ENCODE measurements around the gene COMP.

Gene COMP

GRCh38 chr19:18774107-18774506 lies 17.0 kb downstream of the COMP start:
- no peak for DNase-seq
- in situ Hi-C loops (cut with HindIII; ENCODE audit: low pct_ligation_motif_present, low pct_unique_long_range_greater_than_20kb, low sequenced_read_pairs): no loop called here

- in situ Hi-C loops (cut with HindIII; ENCODE audit: low pct_ligation_motif_present, low pct_unique_long_range_greater_than_20kb, low sequenced_read_pairs): no loop called here
- no peak for DNase-seq
Observed at GRCh38 chr19:18773682-18774081, 17.4 kb downstream of the COMP start.

GRCh38 chr19:18772620-18773587 lies 18.2 kb downstream of the COMP start:
- DNase-seq: no peak
- in situ Hi-C loops (cut with HindIII; ENCODE audit: low pct_ligation_motif_present, low pct_unique_long_range_greater_than_20kb, low sequenced_read_pairs): no loop called here

- no peak for DNase-seq
- in situ Hi-C loops (cut with HindIII; ENCODE audit: low pct_ligation_motif_present, low pct_unique_long_range_greater_than_20kb, low sequenced_read_pairs): no loop called here
Observed at GRCh38 chr19:18771328-18772242, 19.5 kb downstream of the COMP start.

- DNase-seq: no peak
- in situ Hi-C loops (cut with HindIII; ENCODE audit: low pct_ligation_motif_present, low pct_unique_long_range_greater_than_20kb, low sequenced_read_pairs): no loop called here
Observed at GRCh38 chr19:18770663-18771327, 20.3 kb downstream of the COMP start.

GRCh38 chr19:18769989-18770528 lies 21.0 kb downstream of the COMP start:
- in situ Hi-C loops (cut with HindIII; ENCODE audit: low pct_ligation_motif_present, low pct_unique_long_range_greater_than_20kb, low sequenced_read_pairs): no loop called here
- DNase-seq: no peak

GRCh38 chr19:18768997-18769891 lies 21.9 kb downstream of the COMP start:
- DNase-seq: no peak
- in situ Hi-C loops (cut with HindIII; ENCODE audit: low pct_ligation_motif_present, low pct_unique_long_range_greater_than_20kb, low sequenced_read_pairs): no loop called here

GRCh38 chr19:18768046-18768771 lies 22.9 kb downstream of the COMP start:
- no peak for DNase-seq
- in situ Hi-C loops (cut with HindIII; ENCODE audit: low pct_ligation_motif_present, low pct_unique_long_range_greater_than_20kb, low sequenced_read_pairs): no loop called here

GRCh38 chr19:18765224-18765623 lies 25.9 kb downstream of the COMP start:
- in situ Hi-C loops (cut with HindIII; ENCODE audit: low pct_ligation_motif_present, low pct_unique_long_range_greater_than_20kb, low sequenced_read_pairs): no loop called here
- no peak for DNase-seq

- in situ Hi-C loops (cut with HindIII; ENCODE audit: low pct_ligation_motif_present, low pct_unique_long_range_greater_than_20kb, low sequenced_read_pairs): no loop called here
Observed at GRCh38 chr19:18764591-18765051, 26.5 kb downstream of the COMP start.

GRCh38 chr19:18763674-18764590 lies 27.2 kb downstream of the COMP start:
- peak; percentile 91 for DNase-seq
- in situ Hi-C loops (cut with HindIII; ENCODE audit: low pct_ligation_motif_present, low pct_unique_long_range_greater_than_20kb, low sequenced_read_pairs): no loop called here

More at GRCh38 chr19:18764591-18765051, 26.5 kb downstream of the COMP start:
- DNase-seq: peak; percentile 62

GRCh38 chr19:18762125-18763023 lies 28.7 kb downstream of the COMP start:
- in situ Hi-C loops (cut with HindIII; ENCODE audit: low pct_ligation_motif_present, low pct_unique_long_range_greater_than_20kb, low sequenced_read_pairs): no loop called here
- peak; percentile 61 for DNase-seq

GRCh38 chr19:18761531-18762110 lies 29.5 kb downstream of the COMP start:
- in situ Hi-C loops (cut with HindIII; ENCODE audit: low pct_ligation_motif_present, low pct_unique_long_range_greater_than_20kb, low sequenced_read_pairs): no loop called here

GRCh38 chr19:18760440-18761383 lies 30.4 kb downstream of the COMP start:
- no peak for DNase-seq
- in situ Hi-C loops (cut with HindIII; ENCODE audit: low pct_ligation_motif_present, low pct_unique_long_range_greater_than_20kb, low sequenced_read_pairs): no loop called here

More at GRCh38 chr19:18761531-18762110, 29.5 kb downstream of the COMP start:
- DNase-seq: no peak
